ACC112 (cell line): ENCODE results near the gene GRM1.
A peak's percentile ranks its signal among the peaks of the same experiment; 100 is the strongest.

Experiments
- H2AFZ ChIP-seq: fragments of 200-600 bp; sonication (generic); one replicate; pipeline ENCODE4 v1.6.0; 2017; ENCODE audit warnings: antibody characterized with exemption, low read length; ENCODE audit not compliant: unreplicated experiment
- H3K27ac ChIP-seq: fragments of 200-600 bp; sonication (generic); 2 replicates; pipeline ENCODE4 v1.5.1; 2014; ENCODE audit warnings: low read depth, mild to moderate bottlenecking, antibody characterized with exemption, low read length, moderate library complexity
- H3K27me3 ChIP-seq: fragments of 200-600 bp; sonication (generic); 2 replicates; pipeline ENCODE4 v1.6.1; 2014; ENCODE audit warnings: mild to moderate bottlenecking, antibody characterized with exemption, low read length, moderate library complexity, mixed read lengths; ENCODE audit not compliant: insufficient read depth
- H3K36me3 ChIP-seq: fragments of 200-600 bp; sonication (generic); 2 replicates; pipeline ENCODE4 v1.6.1; 2016; ENCODE audit warnings: mild to moderate bottlenecking, antibody characterized with exemption, low read length, moderate library complexity, mixed read lengths; ENCODE audit not compliant: insufficient read depth
- H3K4me1 ChIP-seq: fragments of 200-600 bp; sonication (generic); one replicate; pipeline ENCODE4 v1.6.1; 2016; ENCODE audit warnings: low read length, mixed read lengths; ENCODE audit not compliant: insufficient read depth, unreplicated experiment, control insufficient read depth
- H3K4me3 ChIP-seq: fragments of 200-600 bp; sonication (generic); 2 replicates; pipeline ENCODE4 v1.5.1; 2014; ENCODE audit warnings: mild to moderate bottlenecking, low read depth, low read length
- H3K79me2 ChIP-seq: fragments of 200-600 bp; sonication (generic); one replicate; pipeline ENCODE4 v1.6.0; 2016; ENCODE audit warnings: low read length; ENCODE audit not compliant: control insufficient read depth, unreplicated experiment, insufficient read depth

GRM1 gene

GRCh38 chr6:146189131-146189530, 160.3 kb downstream of the GRM1 start:
- Histone ChIP-seq H3K4me1 (no peaks in the 10 kb centered on the region), H3K27me3 (0 out of 2 replicates have a peak, but pooled peaks cover 14% of the 10 kb centered on the region), H3K27ac (no peak overlapping the region), H3K4me3 (no peak overlapping the region), H2AFZ (no peak overlapping the region), H3K79me2 (no peaks in the 10 kb centered on the region), H3K36me3 (no peaks in the 10 kb centered on the region)

GRCh38 chr6:146190581-146190980, 161.7 kb downstream of the GRM1 start:
- Histone ChIP-seq H3K4me1 (no peaks in the 10 kb centered on the region), H3K36me3 (no peaks in the 10 kb centered on the region), H3K27ac (no peak overlapping the region), H2AFZ (no peak overlapping the region), H3K27me3 (0 out of 2 replicates have a peak, but pooled peaks cover 14% of the 10 kb centered on the region), H3K4me3 (no peak overlapping the region), H3K79me2 (no peaks in the 10 kb centered on the region)

GRCh38 chr6:146191166-146191565, 162.3 kb downstream of the GRM1 start:
- Histone ChIP-seq H3K27ac (no peak overlapping the region), H3K4me3 (no peak overlapping the region), H3K36me3 (no peaks in the 10 kb centered on the region), H3K79me2 (no peaks in the 10 kb centered on the region), H3K4me1 (no peaks in the 10 kb centered on the region), H2AFZ (no peak overlapping the region), H3K27me3 (0 out of 2 replicates have a peak, but pooled peaks cover 14% of the 10 kb centered on the region)

GRCh38 chr6:146191612-146192011, 162.8 kb downstream of the GRM1 start:
- Histone ChIP-seq H3K4me1 (no peaks in the 10 kb centered on the region), H3K27me3 (0 out of 2 replicates have a peak, but pooled peaks cover 14% of the 10 kb centered on the region), H3K4me3 (no peak overlapping the region), H3K79me2 (no peaks in the 10 kb centered on the region), H2AFZ (no peak overlapping the region), H3K27ac (no peak overlapping the region), H3K36me3 (no peaks in the 10 kb centered on the region)

- H3K27ac ChIP-seq = no peak overlapping the region
- no peak overlapping the region for H2AFZ ChIP-seq
- H3K4me1 ChIP-seq = no peaks in the 10 kb centered on the region
- no peak overlapping the region for H3K4me3 ChIP-seq
- no peaks in the 10 kb centered on the region for H3K36me3 ChIP-seq
- no peaks in the 10 kb centered on the region for H3K79me2 ChIP-seq
- H3K27me3 ChIP-seq = peaks cover 14% of the 10 kb centered on the region
Observed at GRCh38 chr6:146194434-146194833, 165.6 kb downstream of the GRM1 start.

GRCh38 chr6:146200176-146200575, 171.3 kb downstream of the GRM1 start:
- H3K79me2 ChIP-seq = no peaks in the 10 kb centered on the region
- no peak overlapping the region for H3K4me3 ChIP-seq
- H3K4me1 ChIP-seq = no peaks in the 10 kb centered on the region
- H3K27ac ChIP-seq = no peak overlapping the region
- H2AFZ ChIP-seq = no peak overlapping the region
- no peaks in the 10 kb centered on the region for H3K36me3 ChIP-seq
- H3K27me3 ChIP-seq = peaks cover 27% of the 10 kb centered on the region

GRCh38 chr6:146202570-146202969, 173.7 kb downstream of the GRM1 start:
- Histone ChIP-seq H2AFZ (no peak overlapping the region), H3K27me3 (peaks cover 31% of the 10 kb centered on the region), H3K27ac (no peak overlapping the region), H3K4me3 (no peak overlapping the region), H3K4me1 (no peaks in the 10 kb centered on the region), H3K36me3 (no peaks in the 10 kb centered on the region), H3K79me2 (no peaks in the 10 kb centered on the region)

GRCh38 chr6:146209942-146210341, 181.1 kb downstream of the GRM1 start:
- H3K4me1 ChIP-seq = no peaks in the 10 kb centered on the region
- H3K36me3 ChIP-seq = no peaks in the 10 kb centered on the region
- no peak overlapping the region for H3K4me3 ChIP-seq
- H3K79me2 ChIP-seq = no peaks in the 10 kb centered on the region
- H3K27me3 ChIP-seq = peaks cover 16% of the 10 kb centered on the region; the same call in 1 of the 2 replicates
- no peak overlapping the region for H2AFZ ChIP-seq
- H3K27ac ChIP-seq = no peak overlapping the region

GRCh38 chr6:146210406-146211083, 181.7 kb downstream of the GRM1 start:
- H3K27me3 ChIP-seq = peaks cover 15% of the 10 kb centered on the region; the same call in 1 of the 2 replicates
- no peaks in the 10 kb centered on the region for H3K79me2 ChIP-seq
- no peaks in the 10 kb centered on the region for H3K4me1 ChIP-seq
- H3K4me3 ChIP-seq = no peak overlapping the region
- no peak overlapping the region for H3K27ac ChIP-seq
- H2AFZ ChIP-seq = no peak overlapping the region
- no peaks in the 10 kb centered on the region for H3K36me3 ChIP-seq

GRCh38 chr6:146211646-146212045, 182.8 kb downstream of the GRM1 start:
- Histone ChIP-seq H3K4me3 (peak overlapping the region; percentile 36; the same call in 1 of the 2 replicates), H2AFZ (peak overlapping the region; percentile 62), H3K27ac (no peak overlapping the region), H3K4me1 (no peaks in the 10 kb centered on the region), H3K79me2 (no peaks in the 10 kb centered on the region), H3K36me3 (no peaks in the 10 kb centered on the region), H3K27me3 (peaks cover 11% of the 10 kb centered on the region; the same call in 1 of the 2 replicates)

- H2AFZ ChIP-seq = no peak overlapping the region
- no peak overlapping the region for H3K27ac ChIP-seq
Observed at GRCh38 chr6:146212781-146213180, 183.9 kb downstream of the GRM1 start.

More at GRCh38 chr6:146212781-146213180, 183.9 kb downstream of the GRM1 start:
- Histone ChIP-seq H3K36me3 (no peaks in the 10 kb centered on the region), H3K4me1 (no peaks in the 10 kb centered on the region), H3K79me2 (no peaks in the 10 kb centered on the region), H3K27me3 (peaks cover 7% of the 10 kb centered on the region; the same call in 1 of the 2 replicates), H3K4me3 (no peak overlapping the region)
